Breast epithelium (tissue), 3 donors: ENCODE results near the gene LSM3.

Experiments
- CTCF ChIP-seq, 3 donors: fragments of 450-650 bp; IDR thresholded peaks; one replicate each; pipeline ENCODE4 v1.5.1; 2016 to 2017; ENCODE audit warnings: antibody characterized with exemption in 3 of 3, mild to moderate bottlenecking in 3 of 3, moderate library complexity in 3 of 3
- POLR2A ChIP-seq: fragments of 450-650 bp; IDR thresholded peaks from one replicate; pipeline ENCODE4 v1.6.1; 2016; ENCODE audit warnings: antibody characterized with exemption, mild to moderate bottlenecking, moderate library complexity
- POLR2AphosphoS5 ChIP-seq, 3 donors: sonication (generic); formaldehyde crosslinking; IDR thresholded peaks; one replicate each; pipeline ENCODE4 v1.6.1; 2017; ENCODE audit warnings: antibody characterized with exemption in 3 of 3

GRCh38 chr3:14138878-14139655, 39.5 kb upstream of the LSM3 start:
- TF ChIP-seq CTCF (IDR thresholded peaks at IDR 0.05) (no peak), POLR2A (no peak), POLR2AphosphoS5 (IDR thresholded peaks at IDR 0.05) (no peak)
